ENCODE data around the gene ZFP36L1.

Gene ZFP36L1

GRCh38 chr14:68762953-68763764 is 29.7 kb downstream of the ZFP36L1 start:
- no peak for DNase-seq (ENCODE audit: low spot score)

GRCh38 chr14:68761391-68761790 is 31.5 kb downstream of the ZFP36L1 start:
- DNase-seq (ENCODE audit: low spot score), result no peak

DNA sequence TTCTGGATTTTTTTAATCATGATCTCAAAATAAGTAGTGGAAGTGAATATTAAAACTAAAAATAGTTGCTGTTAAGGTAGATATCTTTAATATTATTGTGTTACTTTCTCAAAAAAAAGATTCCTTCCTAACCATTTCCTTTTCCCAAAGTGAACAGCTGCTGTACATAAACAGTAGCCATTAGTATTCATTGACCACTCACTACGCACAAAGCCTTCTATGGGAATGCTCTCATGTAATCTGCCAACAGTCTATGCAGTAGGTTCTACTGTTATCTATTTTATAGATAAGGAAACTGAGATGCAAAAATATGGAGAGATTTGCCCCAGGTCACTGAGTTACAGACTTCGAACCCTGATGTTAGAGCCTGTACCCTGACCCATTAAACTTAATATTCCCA is 32.1 kb downstream of the ZFP36L1 start:
- DNase-seq (ENCODE audit: low spot score), result no peak

DNA sequence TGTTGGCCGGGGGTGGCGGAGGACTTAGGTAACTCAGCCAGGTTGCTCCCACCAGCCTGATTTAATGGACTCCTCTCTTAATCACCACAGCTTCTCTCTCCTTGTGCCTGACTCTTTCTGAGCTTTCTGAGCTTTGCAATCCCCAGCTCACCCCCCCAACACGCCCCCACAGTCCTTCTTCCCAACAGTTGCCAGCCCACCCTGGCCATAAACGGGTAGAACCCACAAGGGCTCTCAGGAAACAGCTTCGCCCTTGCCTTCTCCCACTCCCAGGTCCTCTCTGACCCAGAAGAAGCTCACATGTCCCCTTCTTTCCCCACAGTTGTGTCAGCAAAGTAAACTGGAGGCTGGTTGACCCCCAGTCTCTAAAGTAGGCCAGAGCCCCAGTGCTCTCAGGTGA is 32.9 kb downstream of the ZFP36L1 start:
- no peak for DNase-seq (ENCODE audit: low spot score)

- no peak for DNase-seq (ENCODE audit: low spot score)
Observed at GRCh38 chr14:68759017-68759560, 33.8 kb downstream of the ZFP36L1 start.

GRCh38 chr14:68758301-68758700 is 34.6 kb downstream of the ZFP36L1 start:
- no peak for DNase-seq (ENCODE audit: low spot score)

DNA sequence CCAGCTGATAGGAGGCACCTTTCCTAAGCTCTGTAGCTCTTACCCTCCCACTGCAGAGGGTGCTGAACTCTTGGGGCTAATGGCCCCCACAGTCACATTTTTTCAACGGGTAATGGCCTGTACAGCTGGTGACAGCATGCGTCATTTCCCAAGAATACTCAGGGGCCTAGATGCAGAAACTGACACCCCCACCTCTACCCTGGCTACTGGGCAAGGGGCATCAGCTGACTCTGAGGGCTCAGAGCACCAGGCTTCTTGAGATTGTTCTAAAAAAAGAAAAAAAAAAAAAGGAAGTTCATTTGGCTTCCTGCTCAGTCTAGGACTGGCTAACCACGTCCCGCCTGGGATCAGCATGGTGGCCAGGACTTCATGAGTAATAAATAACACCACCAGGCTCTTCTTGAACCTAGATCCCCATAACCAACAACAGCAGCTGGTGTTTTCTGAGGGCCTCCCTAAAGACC is 35.2 kb downstream of the ZFP36L1 start:
- DNase-seq (ENCODE audit: low spot score), result no peak

DNA sequence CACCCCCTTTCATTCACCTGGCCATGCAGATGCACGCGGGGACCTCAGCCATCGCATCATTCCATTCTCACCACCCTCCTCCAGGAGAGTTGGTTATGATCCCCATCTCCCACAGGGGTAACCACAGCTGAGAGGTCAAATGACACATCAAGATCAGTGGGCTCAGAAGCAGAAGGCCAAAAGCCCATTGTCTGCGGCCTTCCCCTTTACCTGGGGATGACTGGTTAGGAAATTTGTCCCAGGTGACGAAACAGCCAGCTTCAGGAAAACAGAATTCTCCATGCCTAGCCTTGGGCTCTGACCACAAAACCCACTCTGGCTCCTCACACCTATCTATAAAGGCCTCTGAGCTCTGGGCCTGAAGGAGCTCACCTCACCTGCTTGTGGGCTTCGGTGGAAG is 36.1 kb downstream of the ZFP36L1 start:
- no peak for DNase-seq (ENCODE audit: low spot score)

DNA sequence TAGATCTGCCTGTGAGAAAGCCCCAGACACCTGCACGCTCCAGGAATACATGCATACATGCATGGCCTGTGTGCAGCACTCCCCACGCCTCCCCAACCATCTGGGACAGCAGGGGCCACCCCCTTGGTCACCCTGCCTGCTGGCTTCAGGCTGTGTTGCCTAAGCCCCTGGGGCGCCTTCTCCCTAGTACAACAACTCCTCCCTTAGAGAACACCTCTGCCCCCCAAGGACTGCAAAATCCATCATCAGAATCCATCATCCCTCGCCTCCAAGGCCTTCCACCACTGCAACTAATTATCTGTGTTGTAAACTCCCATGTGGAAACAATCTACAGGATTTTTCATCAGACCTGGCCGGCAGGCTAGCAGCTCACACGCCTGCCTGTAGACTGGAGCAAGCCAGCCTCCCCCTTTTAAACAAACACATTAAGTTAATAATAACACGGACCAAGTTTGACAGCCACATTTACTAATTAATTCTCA is 36.8 kb downstream of the ZFP36L1 start:
- no peak for DNase-seq (ENCODE audit: low spot score)

- no peak for DNase-seq (ENCODE audit: low spot score)
Observed at GRCh38 chr14:68755016-68755353, 37.9 kb downstream of the ZFP36L1 start.

DNA sequence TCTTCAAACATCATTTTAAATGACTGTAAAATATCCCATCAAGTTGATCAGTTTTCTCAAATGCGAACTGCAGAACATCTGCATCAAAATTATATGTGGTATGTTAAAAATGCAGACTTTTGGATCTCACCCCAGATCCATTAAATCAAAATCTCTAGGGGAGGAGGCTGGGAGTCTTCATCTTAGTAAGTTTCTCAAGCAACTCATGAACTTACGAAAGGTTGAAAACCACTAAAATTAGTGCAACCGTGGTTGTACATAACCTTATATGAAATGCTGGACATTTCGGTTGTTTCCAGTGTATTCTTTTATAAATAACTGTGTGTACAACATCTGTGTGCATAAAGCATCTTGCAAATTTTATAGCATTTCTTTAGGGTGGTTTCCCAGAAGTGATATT is 39.2 kb downstream of the ZFP36L1 start:
- DNase-seq (ENCODE audit: low spot score), result no peak

- no peak for DNase-seq (ENCODE audit: low spot score)
Observed at GRCh38 chr14:68752271-68753006, 40.4 kb downstream of the ZFP36L1 start.

DNA sequence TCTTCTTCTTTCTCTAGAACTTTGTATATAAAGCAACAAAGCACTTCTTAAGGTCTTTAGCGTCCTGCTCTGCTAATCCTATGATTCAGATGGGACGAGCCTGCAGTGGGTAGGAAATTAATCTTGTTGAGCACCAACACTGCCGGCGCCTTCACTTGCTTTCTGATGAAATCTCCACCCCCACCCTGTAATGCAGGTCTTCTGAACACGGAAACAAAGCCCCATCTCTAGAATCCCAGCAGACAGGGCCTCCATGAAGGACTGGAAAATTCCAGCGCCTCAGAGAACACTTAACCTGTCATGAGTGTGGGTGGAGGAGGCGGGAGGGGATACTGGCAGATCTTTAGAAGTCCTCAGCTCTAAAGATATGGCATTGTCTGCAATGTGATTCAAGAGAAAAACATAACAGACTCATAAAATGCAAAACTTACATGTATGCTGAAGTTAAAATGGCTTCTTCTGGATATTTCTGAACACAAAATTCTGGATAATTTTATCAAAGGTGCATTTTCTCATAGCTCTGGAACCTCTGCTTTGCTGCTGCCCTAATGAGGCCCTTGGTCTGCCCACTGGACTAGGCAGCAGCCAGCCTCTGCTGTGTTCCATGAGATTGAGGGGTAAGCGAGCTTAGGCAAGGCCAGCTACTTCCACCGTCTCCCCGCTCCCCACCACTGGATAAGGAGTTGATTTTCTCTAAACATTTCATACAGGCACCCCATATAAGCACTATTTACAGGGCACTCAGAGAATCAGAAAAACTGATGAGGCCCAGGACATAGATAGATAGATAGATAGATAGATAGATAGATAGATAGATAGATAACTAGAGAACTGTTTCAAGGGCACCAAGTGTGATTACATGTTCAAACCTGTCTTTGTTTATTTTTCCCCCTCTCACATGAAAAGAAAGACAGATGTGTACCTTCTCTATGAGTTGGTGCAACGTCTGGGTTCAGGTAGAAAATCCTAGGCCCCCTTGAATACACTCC is 43.1 kb downstream of the ZFP36L1 start:
- no peak for DNase-seq (ENCODE audit: low spot score)

DNA sequence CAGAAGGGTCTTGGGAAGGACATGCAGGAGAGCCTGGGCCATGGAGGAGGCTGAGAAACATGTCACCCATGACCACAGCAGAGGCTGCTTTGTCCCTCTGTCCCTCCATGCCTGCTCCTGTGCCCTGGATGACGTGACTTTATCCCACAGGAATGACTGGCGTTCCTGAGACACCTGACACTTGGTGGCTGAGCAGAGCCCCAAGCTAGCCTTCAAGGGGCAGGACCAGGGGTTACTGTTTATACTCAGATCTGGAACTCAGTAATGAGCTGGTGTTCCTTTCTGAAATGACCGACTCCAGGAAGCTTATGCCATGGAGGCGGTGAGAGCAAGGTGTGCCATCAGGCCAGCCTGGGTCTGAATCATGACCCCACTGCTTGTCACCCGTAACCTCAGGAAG is 44.2 kb downstream of the ZFP36L1 start:
- DNase-seq (ENCODE audit: low spot score), result no peak

DNA sequence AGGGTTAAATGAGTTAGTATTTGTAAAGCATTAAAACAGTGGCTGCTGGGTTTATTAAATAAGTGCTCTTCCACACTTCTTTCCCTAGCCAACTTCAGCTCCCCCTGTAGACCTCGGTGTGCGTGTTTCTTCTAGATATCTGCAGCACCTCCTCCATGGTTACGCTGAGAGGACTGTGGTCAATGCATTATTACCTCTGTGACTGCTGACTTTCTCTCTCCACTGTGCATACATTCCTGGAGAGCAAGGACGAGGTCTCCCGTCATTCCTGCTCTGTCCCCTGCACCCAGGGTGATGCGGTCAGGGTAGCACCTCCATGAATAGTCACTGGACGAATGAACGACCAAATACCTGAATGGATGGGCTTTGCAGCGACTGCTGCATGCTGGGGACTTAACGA is 44.6 kb downstream of the ZFP36L1 start:
- DNase-seq (ENCODE audit: low spot score), result no peak

DNA sequence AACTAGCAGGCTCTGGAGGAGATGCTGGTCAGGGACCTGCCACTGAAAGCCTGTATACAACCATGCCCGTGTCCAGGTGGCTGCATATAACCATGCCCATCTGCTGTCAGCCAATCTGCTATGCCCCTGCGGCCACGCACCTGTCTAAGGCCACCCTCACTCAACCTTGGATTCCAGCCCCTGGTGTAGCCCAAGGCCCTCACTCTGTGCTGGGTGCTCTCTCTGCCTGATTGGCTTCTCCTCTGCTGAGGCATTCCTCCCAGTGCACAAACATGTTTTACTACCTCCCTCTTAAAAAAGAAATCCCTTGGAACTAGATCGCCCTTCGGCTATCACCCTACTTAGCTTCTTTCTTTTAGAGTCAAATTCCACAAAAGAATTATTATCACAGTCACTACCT is 45.5 kb downstream of the ZFP36L1 start:
- no peak for DNase-seq (ENCODE audit: low spot score)

GRCh38 chr14:68744613-68745012 is 48.3 kb downstream of the ZFP36L1 start:
- no peak for DNase-seq (ENCODE audit: low spot score)

DNA sequence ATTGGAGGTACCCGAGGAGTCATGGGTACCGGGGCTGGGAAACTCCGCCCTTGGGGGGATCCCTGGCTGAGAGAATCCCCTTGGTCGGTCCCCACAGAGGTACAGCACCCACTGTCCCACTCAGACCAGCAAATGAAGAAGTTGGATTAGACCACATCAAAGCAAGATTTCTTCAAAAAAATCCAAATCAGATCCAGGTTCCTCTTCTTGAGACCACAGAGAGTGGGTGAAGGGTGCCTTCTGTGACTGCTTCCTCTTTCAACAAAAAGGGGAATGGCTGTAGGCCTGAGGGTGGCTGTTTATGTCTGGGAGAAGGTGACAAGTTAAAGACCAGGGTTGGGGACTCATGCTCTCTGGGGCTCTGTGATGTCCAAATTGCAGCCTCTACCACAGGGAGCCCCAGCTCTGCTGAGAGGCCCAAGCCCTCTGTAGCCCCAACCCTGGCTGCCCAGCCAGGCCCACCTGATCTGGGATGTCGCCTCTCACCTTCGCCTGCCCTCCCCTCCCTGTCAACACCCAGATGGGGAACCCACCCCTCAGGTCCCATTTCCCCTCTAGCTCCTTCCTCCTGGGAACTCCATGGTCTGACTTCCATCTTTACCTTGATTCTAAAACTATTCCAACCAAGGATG is 50.9 kb downstream of the ZFP36L1 start:
- no peak for DNase-seq (ENCODE audit: low spot score)

DNA sequence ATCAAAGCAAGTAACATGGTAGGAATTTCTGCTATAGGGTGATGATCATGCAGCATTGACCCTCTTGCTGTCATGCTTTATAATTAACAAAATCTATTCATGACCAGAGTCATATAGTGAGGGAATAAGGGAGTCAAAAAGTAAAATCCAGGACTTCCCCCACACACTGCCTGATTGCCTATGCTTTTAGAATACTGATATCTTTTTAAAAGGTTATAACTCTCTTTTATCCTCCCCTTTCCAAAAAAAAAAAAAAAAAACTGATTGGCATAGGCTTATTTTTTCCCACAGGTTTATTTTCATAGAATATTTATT is 51.4 kb downstream of the ZFP36L1 start:
- no peak for DNase-seq (ENCODE audit: low spot score)

DNA sequence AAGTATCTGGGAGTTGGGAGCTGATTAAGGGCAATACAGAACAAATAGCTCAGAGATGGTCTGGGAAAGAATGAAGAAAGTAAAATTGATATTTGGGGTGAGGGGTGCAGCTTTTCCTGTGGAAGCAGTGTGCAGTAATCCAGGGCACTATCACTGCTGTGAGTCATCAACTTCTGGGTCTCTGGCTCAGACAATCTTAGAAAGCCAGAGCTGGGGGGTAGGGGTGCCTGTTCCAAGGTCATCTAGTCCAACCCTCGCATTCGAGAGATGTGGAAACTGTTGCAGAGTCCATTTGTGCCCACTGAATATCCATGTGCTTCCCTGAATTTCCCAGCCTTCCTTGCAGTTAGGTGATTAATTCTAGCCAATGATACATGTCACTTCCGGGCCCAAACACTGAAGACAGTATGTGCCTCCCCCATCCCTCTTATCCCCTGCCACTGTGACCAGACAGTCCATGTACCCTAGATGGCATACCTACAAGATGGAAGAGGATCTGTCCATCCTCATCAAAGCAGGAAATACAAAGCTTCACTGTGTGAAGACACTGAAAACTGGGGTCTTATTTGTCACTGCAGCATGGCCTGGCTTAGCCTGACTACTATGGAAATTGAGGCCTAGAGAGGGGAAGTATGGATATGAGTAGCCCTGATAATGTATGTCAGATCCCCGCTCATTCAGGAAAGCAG is 51.9 kb downstream of the ZFP36L1 start:
- no peak for DNase-seq (ENCODE audit: low spot score)

DNA sequence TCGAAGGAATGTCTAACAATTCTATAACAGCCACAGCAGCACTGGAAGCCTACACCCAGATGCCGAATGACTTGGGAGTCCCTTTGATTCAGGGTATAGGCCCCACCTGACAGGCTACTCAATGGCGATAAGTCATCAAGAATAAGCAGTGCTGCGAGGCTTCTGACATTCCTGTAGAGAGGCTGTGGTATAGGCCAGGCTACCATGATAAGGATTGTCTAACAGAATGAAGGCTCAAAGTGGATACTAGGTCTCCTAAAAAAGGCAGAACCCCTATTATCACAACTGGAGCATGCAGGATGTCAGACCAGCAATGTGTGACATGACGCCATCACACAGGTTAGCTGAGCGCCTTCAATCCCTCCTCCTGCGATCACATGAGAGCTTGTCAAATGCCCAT is 53.2 kb downstream of the ZFP36L1 start:
- no peak for DNase-seq (ENCODE audit: low spot score)
